Upper lobe of right lung (tissue), 1 donor: ENCODE data around the gene ZEB2. TPM values are rescaled to one million over a fixed set of nuclear protein-coding genes. Genes with fewer than 3 reads are reported as not detected.

ENCODE experiments used
- ATAC-seq: fragments of 200-7000 bp; cut with Tn5 transposase; one replicate; pipeline ENCODE4 v1.9.1; 2020; ENCODE audit warnings: mild to moderate bottlenecking, moderate library complexity
- DNase-seq: peaks from one replicate; pipeline ENCODE4 v3.0.0-alpha.2; 2020
- H3K27ac ChIP-seq: fragments of 200-600 bp; one replicate; pipeline ENCODE4 v1.8.0; 2022
- H3K27me3 ChIP-seq: fragments of 200-600 bp; one replicate; pipeline ENCODE4 v1.8.0; 2022; ENCODE audit warnings: mild to moderate bottlenecking
- H3K36me3 ChIP-seq: fragments of 200-600 bp; one replicate; pipeline ENCODE4 v1.8.0; 2022
- H3K4me1 ChIP-seq: fragments of 200-600 bp; one replicate; pipeline ENCODE4 v1.8.0; 2022
- H3K4me3 ChIP-seq: fragments of 200-600 bp; one replicate; pipeline ENCODE4 v1.8.0; 2022; ENCODE audit warnings: mild to moderate bottlenecking
- H3K9me3 ChIP-seq: fragments of 200-600 bp; one replicate; pipeline ENCODE4 v1.8.0; 2022
- intact Hi-C: fragments of 100-400 bp; cut with DNase I; formaldehyde crosslinking; loops from one replicate; pipeline ENCODE4 v1.11.0; 2022
- total RNA-seq: library from RNA; stranded (reverse); fragmentation: NEBNext Ultra II Directional; extraction: Animal tissue kit (Norgen Biotek cat#: 25700); gene quantifications from one replicate; pipeline ENCODE4 v1.2.1, GENCODE V29; 2021
- TF ChIP-seq, protein P1 (sequence below): fragments of 200-600 bp; IDR thresholded peaks from one replicate; pipeline ENCODE4 v1.8.0; 2022; ENCODE audit warnings: antibody characterized with exemption
- donor health status: DM: no; HTN: yes; CAD: no; lungs with severe emphysema.

ZEB2 gene
- total RNA-seq, 1 donor from 2014 or later, result 178 TPM

DNA sequence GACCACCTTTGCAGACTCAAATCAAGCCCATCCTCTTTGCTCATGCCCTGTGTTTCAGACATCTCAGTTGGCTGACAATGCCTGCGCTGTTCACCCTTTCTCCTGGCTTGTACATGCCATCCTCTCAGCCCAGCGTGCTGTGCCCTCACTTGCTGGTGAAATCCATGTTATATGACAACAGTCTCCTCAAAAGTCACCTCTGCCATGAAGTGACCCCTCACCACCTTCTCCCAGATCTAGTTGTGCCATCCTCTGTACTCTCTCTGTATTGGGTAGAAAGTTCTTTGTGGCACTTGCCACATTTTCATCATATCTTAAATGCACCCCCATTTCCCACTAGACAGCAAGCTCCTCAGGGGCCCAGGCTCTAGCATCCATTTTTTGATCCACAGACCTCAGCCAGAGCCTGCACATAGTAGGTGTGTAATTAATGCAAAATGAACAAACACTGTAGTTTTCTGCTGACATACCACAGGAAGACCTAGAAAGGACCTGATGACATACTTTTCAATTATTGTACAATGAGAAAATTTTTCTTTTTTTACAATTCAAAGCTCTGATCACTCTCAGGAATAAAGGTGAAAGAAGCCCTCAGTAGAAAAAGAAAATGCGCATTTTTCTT is 22.8 kb downstream of the ZEB2 start:
- TF ChIP-seq, protein P1, sequence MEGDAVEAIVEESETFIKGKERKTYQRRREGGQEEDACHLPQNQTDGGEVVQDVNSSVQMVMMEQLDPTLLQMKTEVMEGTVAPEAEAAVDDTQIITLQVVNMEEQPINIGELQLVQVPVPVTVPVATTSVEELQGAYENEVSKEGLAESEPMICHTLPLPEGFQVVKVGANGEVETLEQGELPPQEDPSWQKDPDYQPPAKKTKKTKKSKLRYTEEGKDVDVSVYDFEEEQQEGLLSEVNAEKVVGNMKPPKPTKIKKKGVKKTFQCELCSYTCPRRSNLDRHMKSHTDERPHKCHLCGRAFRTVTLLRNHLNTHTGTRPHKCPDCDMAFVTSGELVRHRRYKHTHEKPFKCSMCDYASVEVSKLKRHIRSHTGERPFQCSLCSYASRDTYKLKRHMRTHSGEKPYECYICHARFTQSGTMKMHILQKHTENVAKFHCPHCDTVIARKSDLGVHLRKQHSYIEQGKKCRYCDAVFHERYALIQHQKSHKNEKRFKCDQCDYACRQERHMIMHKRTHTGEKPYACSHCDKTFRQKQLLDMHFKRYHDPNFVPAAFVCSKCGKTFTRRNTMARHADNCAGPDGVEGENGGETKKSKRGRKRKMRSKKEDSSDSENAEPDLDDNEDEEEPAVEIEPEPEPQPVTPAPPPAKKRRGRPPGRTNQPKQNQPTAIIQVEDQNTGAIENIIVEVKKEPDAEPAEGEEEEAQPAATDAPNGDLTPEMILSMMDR, result no peak
- H3K27ac ChIP-seq, result no peak overlapping the region

DNA sequence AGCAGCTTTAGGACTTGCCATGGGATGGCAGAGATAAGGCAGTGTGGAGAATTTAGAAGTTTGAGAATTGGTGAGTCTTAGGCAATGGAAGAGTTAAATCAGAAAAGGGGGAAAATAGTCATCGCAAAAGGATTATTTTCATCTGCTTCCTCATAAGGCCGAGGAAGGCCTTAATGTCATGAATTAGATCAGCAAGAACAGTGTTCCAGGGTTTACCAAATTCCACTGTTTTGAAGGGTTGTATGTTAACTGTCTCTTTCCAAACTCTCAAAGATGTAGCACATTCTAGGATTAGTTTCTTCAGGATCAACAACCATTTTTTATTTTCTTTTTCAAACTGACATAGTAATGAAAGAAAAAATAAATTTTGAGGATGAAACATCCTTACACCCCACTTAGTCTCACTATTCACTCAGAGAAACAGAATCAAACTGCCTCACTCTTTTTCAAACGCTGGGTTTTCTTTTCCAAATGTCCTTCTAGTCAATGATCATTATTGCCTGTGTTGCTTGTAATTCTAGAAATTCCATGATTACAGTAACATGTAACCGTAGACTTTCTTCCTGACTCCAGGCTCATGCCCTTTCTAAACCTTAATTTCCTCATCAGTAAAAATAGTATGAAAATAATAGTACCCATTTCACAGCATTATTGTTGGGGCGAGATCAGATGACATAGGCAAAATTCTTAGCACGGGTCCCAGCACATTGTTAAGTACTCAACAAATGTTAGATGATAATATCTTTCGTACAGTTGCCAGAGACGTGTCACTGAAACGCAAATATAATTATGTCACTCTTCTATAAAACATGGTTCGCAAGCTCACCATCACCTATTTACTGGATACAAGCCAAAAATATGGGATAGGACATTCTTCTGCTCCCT is 23.6 kb downstream of the ZEB2 start:
- no peaks in the 10 kb centered on the region for H3K36me3 ChIP-seq
- peaks cover 35% of the 10 kb centered on the region for H3K4me1 ChIP-seq
- no peak for ATAC-seq
- DNase-seq, result no peak
- H3K9me3 ChIP-seq, result no peaks in the 10 kb centered on the region
- no peak overlapping the region for H3K4me3 ChIP-seq
- TF ChIP-seq, protein P1, result no peak
- intact Hi-C loops, result no loop called here
- H3K27me3 ChIP-seq, result no peaks in the 10 kb centered on the region
- H3K27ac ChIP-seq, result peak overlapping the region; percentile 5

More for the DNA sequence above, 22.8 kb downstream of the ZEB2 start:
- DNase-seq (no peak), ATAC-seq (no peak)
- Histone ChIP-seq H3K27me3 (no peaks in the 10 kb centered on the region), H3K4me3 (no peak overlapping the region), H3K4me1 (peaks cover 41% of the 10 kb centered on the region), H3K36me3 (no peaks in the 10 kb centered on the region), H3K9me3 (no peaks in the 10 kb centered on the region)
- intact Hi-C loops, result no loop called here

DNA sequence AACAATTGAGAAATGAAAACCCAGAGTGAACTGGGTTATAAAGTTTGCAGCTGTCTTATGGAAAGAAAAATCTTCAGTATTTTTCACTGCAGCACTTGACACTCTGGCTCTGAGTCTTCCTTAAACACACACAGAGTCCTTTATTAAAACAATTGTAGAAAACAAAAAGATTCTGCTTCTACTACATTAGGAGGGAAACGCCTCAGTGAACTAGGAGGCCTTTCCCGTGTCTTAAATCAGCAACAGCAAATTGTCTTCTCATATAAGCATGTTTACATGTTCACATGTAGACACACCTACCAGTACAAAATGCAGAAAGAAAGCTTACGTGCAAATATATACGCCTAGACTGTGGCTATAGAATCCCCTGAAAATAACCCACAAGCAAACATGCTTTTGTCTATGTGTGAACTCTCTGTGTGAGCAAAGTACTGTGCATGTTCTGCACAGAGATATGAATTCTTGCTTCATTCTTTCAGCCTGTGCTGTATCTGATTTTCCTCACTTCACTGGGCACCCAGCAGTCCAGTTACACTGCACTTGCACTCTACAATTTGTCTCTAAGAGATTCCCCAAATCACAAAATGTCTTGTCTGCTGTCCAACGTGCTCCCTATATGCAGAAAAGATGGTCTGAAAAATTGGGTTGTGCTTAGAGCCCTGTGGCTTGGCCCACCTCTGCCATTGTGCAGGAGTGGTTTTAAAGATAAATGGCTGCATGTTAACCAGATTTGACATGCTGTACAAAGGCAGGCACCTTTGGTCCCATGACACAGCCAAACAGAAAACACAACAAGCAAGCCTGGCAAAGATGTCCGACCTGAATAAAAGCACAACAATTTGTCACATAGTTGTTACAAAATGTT is 24.5 kb downstream of the ZEB2 start:
- DNase-seq (no peak), ATAC-seq (no peak)
- intact Hi-C loops, result no loop called here
- peaks cover 35% of the 10 kb centered on the region for H3K4me1 ChIP-seq
- peak overlapping the region; percentile 5 for H3K27ac ChIP-seq
- TF ChIP-seq, protein P1, result no peak
- no peaks in the 10 kb centered on the region for H3K9me3 ChIP-seq
- H3K4me3 ChIP-seq, result peak overlapping the region; percentile 7
- no peaks in the 10 kb centered on the region for H3K36me3 ChIP-seq
- H3K27me3 ChIP-seq, result no peaks in the 10 kb centered on the region

DNA sequence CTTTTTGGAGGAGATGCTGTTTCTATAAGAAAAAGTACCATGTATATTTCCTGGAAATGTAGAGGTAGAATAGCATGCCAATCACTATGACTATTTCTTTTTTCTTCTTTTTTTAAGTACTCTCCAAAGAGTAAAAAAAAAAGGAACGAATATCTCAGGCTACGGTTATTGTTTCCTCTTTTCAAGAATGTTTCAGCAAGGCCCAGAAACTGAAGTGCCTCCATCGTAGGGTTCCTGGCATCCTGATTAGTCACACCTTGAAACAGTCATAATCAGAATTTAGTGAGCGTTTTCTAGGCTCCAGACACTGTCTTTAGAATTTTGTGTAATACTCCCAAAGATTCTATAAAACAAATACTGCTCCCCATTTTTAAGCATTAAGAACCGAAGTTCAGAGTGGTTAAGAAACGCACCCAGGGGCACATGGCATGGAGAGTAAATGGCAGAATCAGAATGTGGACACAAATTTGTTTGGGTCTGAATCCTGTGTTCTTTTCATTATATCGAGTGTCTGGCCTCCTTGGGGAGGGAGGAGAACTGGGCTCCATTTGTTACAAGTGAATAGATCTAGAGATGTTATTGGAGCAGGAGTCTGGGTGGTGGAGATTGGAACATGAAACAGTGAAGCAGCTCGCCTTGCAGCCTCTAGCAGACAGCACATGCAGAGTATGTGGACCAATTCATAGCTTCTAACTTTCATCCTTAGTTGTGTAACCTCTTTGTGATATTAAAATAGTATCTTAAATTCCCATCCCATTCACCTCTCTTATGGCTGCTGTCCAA is 26.7 kb downstream of the ZEB2 start:
- intact Hi-C loops, result no loop called here
- peaks cover 45% of the 10 kb centered on the region for H3K4me1 ChIP-seq
- ATAC-seq (peak; percentile 57), DNase-seq (no peak)
- TF ChIP-seq, protein P1, result no peak
- peak overlapping the region; percentile 36 for H3K27ac ChIP-seq
- H3K9me3 ChIP-seq, result no peaks in the 10 kb centered on the region
- H3K27me3 ChIP-seq, result no peaks in the 10 kb centered on the region
- H3K4me3 ChIP-seq, result no peak overlapping the region
- H3K36me3 ChIP-seq, result no peaks in the 10 kb centered on the region

DNA sequence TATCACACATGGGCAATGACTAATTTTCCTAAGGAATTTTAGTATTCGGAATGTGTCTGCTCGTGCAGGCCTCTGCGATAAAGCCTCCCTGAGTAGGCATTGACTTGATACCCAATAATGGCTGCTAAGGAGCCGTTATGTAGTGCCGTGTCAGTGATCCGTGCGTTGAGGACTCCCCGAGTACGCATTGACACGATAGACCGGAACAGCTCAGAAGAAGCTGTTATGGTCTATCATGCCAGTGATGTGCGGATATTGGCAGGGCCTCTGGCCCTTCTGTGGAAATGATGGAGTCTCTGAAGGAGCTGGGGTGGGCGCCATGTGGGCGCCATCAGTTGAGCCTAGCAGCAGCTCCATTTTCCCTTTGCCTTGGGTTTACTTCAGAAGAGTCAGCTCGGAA is 29.1 kb downstream of the ZEB2 start:
- Histone ChIP-seq H3K27me3 (no peaks in the 10 kb centered on the region), H3K4me1 (peaks cover 32% of the 10 kb centered on the region), H3K9me3 (no peaks in the 10 kb centered on the region), H3K4me3 (no peak overlapping the region), H3K27ac (peak overlapping the region; percentile 9), H3K36me3 (no peaks in the 10 kb centered on the region)
- no peak for ATAC-seq
- intact Hi-C loops, result no loop called here
- TF ChIP-seq, protein P1, result no peak
- no peak for DNase-seq
